ENCODE data around the gene INSR.

- TF ChIP-seq CTCF (IDR thresholded peaks at IDR 0.05; ENCODE audit: insufficient read depth, low read depth, low read length) (no peak), EZH2 (IDR thresholded peaks at IDR 0.05; ENCODE audit: insufficient read depth, low read length) (no peak)
These were observed 28.3 kb downstream of the INSR start for GRCh38 chr19:7265963-7266362.

Measured in astrocyte (in vitro differentiated cells and primary cell).